Measurements from ENCODE around the gene ARHGEF35. TPM values are rescaled to one million over a fixed set of nuclear protein-coding genes. Genes with fewer than 3 reads are reported as not detected.
"Not testable (repeated sequence)": the region's sequence is repeated elsewhere in the genome, so short reads cannot be mapped to it uniquely, and the experiment has no call there.

Gene ARHGEF35
- polyA plus RNA-seq, 1 donor from 2014 or later, result not detected

DNA sequence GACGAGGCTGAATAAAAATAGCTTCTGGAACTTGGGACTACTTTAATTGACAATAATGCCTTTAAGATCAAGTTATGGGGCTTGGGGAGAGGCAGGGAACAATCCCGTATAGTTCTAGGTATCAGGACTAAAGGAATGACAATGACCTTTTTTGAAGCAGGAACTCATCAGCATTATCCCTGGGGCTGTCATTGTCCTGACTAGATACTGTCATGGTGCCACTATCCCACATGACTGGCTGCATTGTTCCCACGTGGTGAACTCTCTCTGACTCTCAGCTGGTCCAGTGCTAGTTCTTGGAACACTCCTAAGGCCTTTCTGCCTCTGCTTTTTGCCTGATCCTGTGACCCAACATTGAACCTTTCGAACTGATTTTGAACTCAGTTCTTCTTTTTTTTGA is 3.3 kb upstream of the ARHGEF35 start:
- H3K9me3 ChIP-seq (ENCODE audit: low read length); H3F3A ChIP-seq (ENCODE audit: insufficient read depth, low read length, poor library complexity, severe bottlenecking); H3K27me3 ChIP-seq (ENCODE audit: insufficient read depth, low read depth, low read length); H4K20me1 ChIP-seq (ENCODE audit: insufficient read depth); H3K9me2 ChIP-seq (ENCODE audit: insufficient read depth, low read length); H2AFZ ChIP-seq (ENCODE audit: low read depth, low read length); H3K36me3 ChIP-seq (ENCODE audit: insufficient read depth, low read length); H3K4me2 ChIP-seq (ENCODE audit: low read length); H3K4me3 ChIP-seq (ENCODE audit: low read length); H3K9ac ChIP-seq (ENCODE audit: low read length); H3K79me2 ChIP-seq (replicated peaks; ENCODE audit: insufficient read depth, low read length); H3K27ac ChIP-seq (ENCODE audit: low read length): not testable (repeated sequence)

DNA sequence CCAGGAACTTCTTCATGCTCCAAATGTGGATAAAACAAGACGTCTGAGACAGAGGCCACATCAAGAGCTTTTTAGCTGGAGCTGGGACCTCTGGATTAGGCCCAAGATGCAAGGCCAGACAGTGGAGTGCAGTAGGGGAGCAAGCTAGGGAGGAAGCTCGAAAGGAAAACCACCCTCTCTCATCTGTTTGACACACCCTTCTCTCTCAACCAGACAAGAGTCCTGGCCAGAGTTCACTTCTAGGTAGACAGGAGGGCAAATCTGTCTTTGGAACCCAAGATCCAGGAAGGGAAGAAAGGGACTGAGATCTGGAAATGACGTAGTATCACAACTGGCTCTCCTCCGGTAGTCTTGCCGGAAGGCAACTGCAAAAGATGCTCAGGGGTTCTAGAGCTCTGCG is 1.2 kb downstream of the ARHGEF35 start:
- H3K4me2 ChIP-seq (ENCODE audit: low read length); H2AFZ ChIP-seq (ENCODE audit: low read depth, low read length); H3K4me3 ChIP-seq (ENCODE audit: low read length); H3K36me3 ChIP-seq (ENCODE audit: insufficient read depth, low read length); H3K27me3 ChIP-seq (ENCODE audit: insufficient read depth, low read depth, low read length); H4K20me1 ChIP-seq (ENCODE audit: insufficient read depth); H3K9me2 ChIP-seq (ENCODE audit: insufficient read depth, low read length); H3F3A ChIP-seq (ENCODE audit: insufficient read depth, low read length, poor library complexity, severe bottlenecking); H3K9ac ChIP-seq (ENCODE audit: low read length); H3K9me3 ChIP-seq (ENCODE audit: low read length); H3K79me2 ChIP-seq (replicated peaks; ENCODE audit: insufficient read depth, low read length); H3K27ac ChIP-seq (ENCODE audit: low read length): not testable (repeated sequence)

DNA sequence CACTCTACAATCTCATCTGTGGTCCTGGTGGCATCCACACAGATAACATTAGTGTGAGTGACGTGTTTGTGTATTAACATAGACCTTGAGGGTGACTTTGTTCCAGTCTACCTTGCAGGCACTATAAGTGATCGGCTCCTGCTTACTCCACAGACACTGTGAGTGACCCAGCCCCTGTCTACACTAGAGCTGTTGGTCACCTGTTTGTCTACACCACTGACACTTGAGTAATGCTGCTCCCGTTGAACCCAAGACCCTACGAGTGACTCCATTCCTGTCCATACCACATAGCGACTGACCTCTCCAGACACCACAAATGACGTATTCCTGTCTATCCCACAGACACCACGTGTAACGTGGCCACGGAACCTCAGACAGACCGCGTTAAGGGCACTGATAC is 1.9 kb downstream of the ARHGEF35 start:
- not testable (repeated sequence) for H3F3A ChIP-seq (ENCODE audit: insufficient read depth, low read length, poor library complexity, severe bottlenecking); H3K9ac ChIP-seq (ENCODE audit: low read length); H2AFZ ChIP-seq (ENCODE audit: low read depth, low read length); H3K4me3 ChIP-seq (ENCODE audit: low read length); H3K9me3 ChIP-seq (ENCODE audit: low read length); H3K79me2 ChIP-seq (replicated peaks; ENCODE audit: insufficient read depth, low read length); H3K27ac ChIP-seq (ENCODE audit: low read length); H3K4me2 ChIP-seq (ENCODE audit: low read length); H3K27me3 ChIP-seq (ENCODE audit: insufficient read depth, low read depth, low read length); H3K9me2 ChIP-seq (ENCODE audit: insufficient read depth, low read length); H3K36me3 ChIP-seq (ENCODE audit: insufficient read depth, low read length); H4K20me1 ChIP-seq (ENCODE audit: insufficient read depth)

- not testable (repeated sequence) for H3K79me2 ChIP-seq (replicated peaks; ENCODE audit: insufficient read depth, low read length); H3K9me3 ChIP-seq (ENCODE audit: low read length); H3F3A ChIP-seq (ENCODE audit: insufficient read depth, low read length, poor library complexity, severe bottlenecking); H3K9ac ChIP-seq (ENCODE audit: low read length); H3K4me2 ChIP-seq (ENCODE audit: low read length); H2AFZ ChIP-seq (ENCODE audit: low read depth, low read length); H3K9me2 ChIP-seq (ENCODE audit: insufficient read depth, low read length); H4K20me1 ChIP-seq (ENCODE audit: insufficient read depth); H3K27me3 ChIP-seq (ENCODE audit: insufficient read depth, low read depth, low read length); H3K27ac ChIP-seq (ENCODE audit: low read length); H3K36me3 ChIP-seq (ENCODE audit: insufficient read depth, low read length); H3K4me3 ChIP-seq (ENCODE audit: low read length)
Measured at GRCh38 chr7:144188578-144189171, 7.0 kb downstream of the ARHGEF35 start.

- H3K9me3 ChIP-seq (ENCODE audit: low read length); H3K36me3 ChIP-seq (ENCODE audit: insufficient read depth, low read length); H4K20me1 ChIP-seq (ENCODE audit: insufficient read depth): not testable (repeated sequence)
Measured at GRCh38 chr7:144187848-144188247, 7.8 kb downstream of the ARHGEF35 start.

DNA sequence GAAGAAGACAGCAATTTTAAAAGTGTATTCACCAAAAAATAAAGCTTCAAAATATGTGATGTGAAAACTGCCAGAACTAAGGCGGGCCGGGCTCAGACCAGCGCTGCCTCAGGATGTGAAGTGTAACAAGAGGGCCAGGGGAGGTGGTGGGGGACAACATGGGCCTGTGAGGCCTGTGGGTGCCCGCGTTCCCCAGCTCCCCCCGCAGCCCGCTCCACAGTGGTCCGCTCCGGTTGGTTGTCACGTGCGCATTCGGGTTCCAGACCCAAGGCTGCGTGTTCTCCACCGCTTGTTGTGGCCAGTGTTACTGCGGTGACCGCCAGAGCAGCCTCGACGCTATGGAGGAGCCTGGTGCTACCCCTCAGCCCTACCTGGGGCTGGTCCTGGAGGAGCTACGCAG is 12.5 kb downstream of the ARHGEF35 start, which contains the start of gene CTAGE4:
Gene CTAGE4, plus strand, starts transcription at position 301 of the 400 bp plus-strand sequence. Its CDS starts 38 bp downstream, at position 339.
- not testable (repeated sequence) for H3K9me3 ChIP-seq (ENCODE audit: low read length); H3F3A ChIP-seq (ENCODE audit: insufficient read depth, low read length, poor library complexity, severe bottlenecking); H3K27ac ChIP-seq (ENCODE audit: low read length); H3K79me2 ChIP-seq (replicated peaks; ENCODE audit: insufficient read depth, low read length); H3K36me3 ChIP-seq (ENCODE audit: insufficient read depth, low read length); H3K4me2 ChIP-seq (ENCODE audit: low read length); H3K9me2 ChIP-seq (ENCODE audit: insufficient read depth, low read length); H3K4me3 ChIP-seq (ENCODE audit: low read length); H3K9ac ChIP-seq (ENCODE audit: low read length); H4K20me1 ChIP-seq (ENCODE audit: insufficient read depth); H3K27me3 ChIP-seq (ENCODE audit: insufficient read depth, low read depth, low read length); H2AFZ ChIP-seq (ENCODE audit: low read depth, low read length)

More at GRCh38 chr7:144187848-144188247, 7.8 kb downstream of the ARHGEF35 start:
- not testable (repeated sequence) for H3K79me2 ChIP-seq (replicated peaks; ENCODE audit: insufficient read depth, low read length); H2AFZ ChIP-seq (ENCODE audit: low read depth, low read length); H3K4me3 ChIP-seq (ENCODE audit: low read length); H3F3A ChIP-seq (ENCODE audit: insufficient read depth, low read length, poor library complexity, severe bottlenecking); H3K27ac ChIP-seq (ENCODE audit: low read length); H3K27me3 ChIP-seq (ENCODE audit: insufficient read depth, low read depth, low read length); H3K9ac ChIP-seq (ENCODE audit: low read length); H3K4me2 ChIP-seq (ENCODE audit: low read length); H3K9me2 ChIP-seq (ENCODE audit: insufficient read depth, low read length)

DNA sequence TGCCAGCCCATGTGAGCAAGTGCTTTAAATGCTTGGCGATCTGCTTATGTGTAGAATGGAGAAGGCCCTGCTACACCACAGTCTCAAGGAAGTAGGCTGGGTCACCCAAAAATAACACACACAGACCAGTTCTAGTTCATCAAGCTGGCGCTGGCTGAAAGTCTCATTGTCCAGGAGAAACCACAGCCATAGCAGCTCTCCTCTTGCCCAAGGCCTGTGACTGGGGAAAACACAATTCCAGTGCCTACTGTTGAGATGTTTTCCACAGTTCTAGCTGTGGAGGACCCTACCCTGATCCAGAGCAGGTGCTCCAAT is 16.5 kb downstream of the ARHGEF35 start:
- H3K27ac ChIP-seq (ENCODE audit: low read length); H4K20me1 ChIP-seq (ENCODE audit: insufficient read depth); H3F3A ChIP-seq (ENCODE audit: insufficient read depth, low read length, poor library complexity, severe bottlenecking); H2AFZ ChIP-seq (ENCODE audit: low read depth, low read length); H3K9me3 ChIP-seq (ENCODE audit: low read length); H3K36me3 ChIP-seq (ENCODE audit: insufficient read depth, low read length); H3K4me3 ChIP-seq (ENCODE audit: low read length); H3K27me3 ChIP-seq (ENCODE audit: insufficient read depth, low read depth, low read length); H3K79me2 ChIP-seq (replicated peaks; ENCODE audit: insufficient read depth, low read length); H3K9ac ChIP-seq (ENCODE audit: low read length); H3K4me2 ChIP-seq (ENCODE audit: low read length); H3K9me2 ChIP-seq (ENCODE audit: insufficient read depth, low read length): not testable (repeated sequence)

DNA sequence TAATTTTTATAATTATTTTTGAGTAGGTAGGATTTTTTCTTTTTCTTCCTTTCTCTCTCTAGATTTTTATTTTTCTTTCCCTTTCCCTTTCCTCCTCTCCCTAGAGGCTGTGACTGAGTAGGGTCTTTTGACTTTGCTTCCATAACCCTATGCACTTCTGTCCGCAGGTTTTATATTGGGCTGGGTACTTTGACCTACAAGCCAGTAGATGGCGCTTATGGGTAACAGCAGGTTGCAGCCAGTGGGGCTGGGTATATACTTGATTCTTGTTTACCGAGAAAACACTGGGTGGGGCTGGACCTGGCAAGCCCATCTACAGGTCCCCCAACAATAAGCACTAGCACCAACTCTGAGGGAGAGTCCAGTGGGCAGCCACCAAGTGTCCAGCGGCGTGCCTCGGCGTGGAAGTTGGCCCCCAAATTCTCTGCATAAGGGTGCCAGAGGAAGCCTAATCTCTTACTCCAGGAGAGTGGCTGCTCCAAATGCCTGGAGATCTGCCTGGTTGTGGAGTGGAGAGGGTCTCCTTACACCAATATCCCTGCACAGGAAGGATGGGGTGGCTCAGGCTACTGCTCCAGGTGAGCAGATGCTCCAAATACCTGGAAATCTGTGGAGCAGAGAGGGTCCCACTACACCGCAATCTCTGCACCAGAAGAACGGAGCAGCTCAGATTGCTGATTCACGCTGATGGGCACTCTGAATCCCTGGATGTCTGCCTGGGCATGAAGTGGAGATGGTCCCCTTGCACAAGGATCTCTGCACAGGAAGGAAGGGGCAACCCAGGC is 17.1 kb downstream of the ARHGEF35 start:
- H3F3A ChIP-seq (ENCODE audit: insufficient read depth, low read length, poor library complexity, severe bottlenecking); H3K9me2 ChIP-seq (ENCODE audit: insufficient read depth, low read length); H3K9ac ChIP-seq (ENCODE audit: low read length); H3K9me3 ChIP-seq (ENCODE audit: low read length); H3K4me3 ChIP-seq (ENCODE audit: low read length); H3K27me3 ChIP-seq (ENCODE audit: insufficient read depth, low read depth, low read length); H3K79me2 ChIP-seq (replicated peaks; ENCODE audit: insufficient read depth, low read length); H4K20me1 ChIP-seq (ENCODE audit: insufficient read depth); H3K36me3 ChIP-seq (ENCODE audit: insufficient read depth, low read length); H2AFZ ChIP-seq (ENCODE audit: low read depth, low read length); H3K4me2 ChIP-seq (ENCODE audit: low read length); H3K27ac ChIP-seq (ENCODE audit: low read length): not testable (repeated sequence)

All from neural cell (in vitro differentiated cells).